ENCODE data around the gene SLC37A2. TPM values are rescaled to one million over a fixed set of nuclear protein-coding genes. Genes with fewer than 3 reads are reported as not detected.

SLC37A2 gene
- total and polyA plus RNA-seq, 2 of the 13 experiments (the other 11 are each of a cell fraction or from before 2014, with no cell fraction given), result 4.6 to 7.1 TPM

DNA sequence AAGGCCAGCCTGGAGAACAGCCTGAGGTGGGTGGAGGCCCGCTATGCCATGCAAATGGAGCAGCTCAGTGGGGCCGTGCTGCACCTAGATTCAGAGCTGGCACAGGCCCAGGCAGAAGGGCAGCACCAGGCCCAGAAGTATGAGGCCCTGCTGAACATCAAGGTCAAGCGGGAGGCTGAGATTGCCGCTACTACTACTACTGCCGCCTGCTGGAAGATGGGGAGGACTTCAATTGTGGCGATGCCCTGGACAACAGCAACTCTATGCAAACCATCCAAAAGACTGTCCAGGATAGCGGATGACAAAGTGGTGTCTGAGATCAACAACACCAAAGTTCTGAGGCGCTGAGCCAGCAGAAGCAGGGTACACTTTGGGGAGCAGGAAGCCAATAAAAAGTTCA lies 51.4 kb downstream of the SLC37A2 start (continued):
- TF ChIP-seq, protein P1, sequence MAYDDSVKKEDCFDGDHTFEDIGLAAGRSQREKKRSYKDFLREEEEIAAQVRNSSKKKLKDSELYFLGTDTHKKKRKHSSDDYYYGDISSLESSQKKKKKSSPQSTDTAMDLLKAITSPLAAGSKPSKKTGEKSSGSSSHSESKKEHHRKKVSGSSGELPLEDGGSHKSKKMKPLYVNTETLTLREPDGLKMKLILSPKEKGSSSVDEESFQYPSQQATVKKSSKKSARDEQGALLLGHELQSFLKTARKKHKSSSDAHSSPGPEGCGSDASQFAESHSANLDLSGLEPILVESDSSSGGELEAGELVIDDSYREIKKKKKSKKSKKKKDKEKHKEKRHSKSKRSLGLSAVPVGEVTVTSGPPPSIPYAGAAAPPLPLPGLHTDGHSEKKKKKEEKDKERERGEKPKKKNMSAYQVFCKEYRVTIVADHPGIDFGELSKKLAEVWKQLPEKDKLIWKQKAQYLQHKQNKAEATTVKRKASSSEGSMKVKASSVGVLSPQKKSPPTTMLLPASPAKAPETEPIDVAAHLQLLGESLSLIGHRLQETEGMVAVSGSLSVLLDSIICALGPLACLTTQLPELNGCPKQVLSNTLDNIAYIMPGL (CRISPR knock-in tag; IDR thresholded peaks at IDR 0.05; ENCODE audit: borderline replicate concordance in 1 of 2, low read depth in 1 of 2), result peak in 1 of 2 experiments; percentile 59; a peak in 1 of 4 replicates
- TF ChIP-seq, protein P2, sequence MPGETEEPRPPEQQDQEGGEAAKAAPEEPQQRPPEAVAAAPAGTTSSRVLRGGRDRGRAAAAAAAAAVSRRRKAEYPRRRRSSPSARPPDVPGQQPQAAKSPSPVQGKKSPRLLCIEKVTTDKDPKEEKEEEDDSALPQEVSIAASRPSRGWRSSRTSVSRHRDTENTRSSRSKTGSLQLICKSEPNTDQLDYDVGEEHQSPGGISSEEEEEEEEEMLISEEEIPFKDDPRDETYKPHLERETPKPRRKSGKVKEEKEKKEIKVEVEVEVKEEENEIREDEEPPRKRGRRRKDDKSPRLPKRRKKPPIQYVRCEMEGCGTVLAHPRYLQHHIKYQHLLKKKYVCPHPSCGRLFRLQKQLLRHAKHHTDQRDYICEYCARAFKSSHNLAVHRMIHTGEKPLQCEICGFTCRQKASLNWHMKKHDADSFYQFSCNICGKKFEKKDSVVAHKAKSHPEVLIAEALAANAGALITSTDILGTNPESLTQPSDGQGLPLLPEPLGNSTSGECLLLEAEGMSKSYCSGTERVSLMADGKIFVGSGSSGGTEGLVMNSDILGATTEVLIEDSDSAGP (CRISPR knock-in tag; IDR thresholded peaks at IDR 0.05; ENCODE audit: borderline replicate concordance), result 0 out of 2 replicates have a peak, but pooled peaks have one; percentile 24
- TF ChIP-seq HOXA7 (CRISPR knock-in tag; IDR thresholded peaks at IDR 0.05) (no peak), GABPB1 (CRISPR knock-in tag; IDR thresholded peaks at IDR 0.05) (peak; percentile 21; the same call in 1 of the 2 replicates), RAD21 (CRISPR knock-in tag; IDR thresholded peaks at IDR 0.05) (0 out of 2 replicates have a peak, but pooled peaks have one; percentile 20), KDM2A (CRISPR knock-in tag; IDR thresholded peaks at IDR 0.05; ENCODE audit: borderline replicate concordance, low read depth) (peak; percentile 25; the same call in 1 of the 2 replicates), ZNF777 (CRISPR knock-in tag; IDR thresholded peaks at IDR 0.05) (no peak), CCAR2 (optimal IDR thresholded peaks at IDR 0.05; ENCODE audit: low read depth, low read length) (no peak), SAP130 (CRISPR knock-in tag; IDR thresholded peaks at IDR 0.05; ENCODE audit: low read depth) (peak; percentile 24; the same call in 1 of the 2 replicates), ZNF232 (CRISPR knock-in tag; IDR thresholded peaks at IDR 0.05; ENCODE audit: borderline replicate concordance) (no peak), ZNF180 (CRISPR knock-in tag; IDR thresholded peaks at IDR 0.05; ENCODE audit: borderline replicate concordance, low read depth) (no peak), AGO1 (IDR thresholded peaks at IDR 0.05; ENCODE audit: low read depth, low read length, poor library complexity, severe bottlenecking) (no peak), ZNF12 (CRISPR knock-in tag; IDR thresholded peaks at IDR 0.05) (peak; percentile 73; the same call in 1 of the 2 replicates), ZBTB42 (CRISPR knock-in tag; IDR thresholded peaks at IDR 0.05) (no peak), FOSL1 (CRISPR knock-in tag; IDR thresholded peaks at IDR 0.05; ENCODE audit: borderline replicate concordance) (no peak), ZNF709 (CRISPR knock-in tag; IDR thresholded peaks at IDR 0.05) (no peak), ZFY (CRISPR knock-in tag; IDR thresholded peaks at IDR 0.05) (peak; percentile 56; the same call in 1 of the 2 replicates), SMC3 (IDR thresholded peaks at IDR 0.05; ENCODE audit: low read length) (peak; percentile 69; the same call in 1 of the 2 replicates), ZNF607 (CRISPR knock-in tag; IDR thresholded peaks at IDR 0.05; ENCODE audit: borderline replicate concordance) (no peak), ZFX (CRISPR knock-in tag; IDR thresholded peaks at IDR 0.05; ENCODE audit: low read depth) (0 out of 2 replicates have a peak, but pooled peaks have one; percentile 40), NFKB2 (CRISPR knock-in tag; IDR thresholded peaks at IDR 0.05; ENCODE audit: borderline replicate concordance) (peak; percentile 40; the same call in 1 of the 2 replicates)
- TF ChIP-seq, protein P3, sequence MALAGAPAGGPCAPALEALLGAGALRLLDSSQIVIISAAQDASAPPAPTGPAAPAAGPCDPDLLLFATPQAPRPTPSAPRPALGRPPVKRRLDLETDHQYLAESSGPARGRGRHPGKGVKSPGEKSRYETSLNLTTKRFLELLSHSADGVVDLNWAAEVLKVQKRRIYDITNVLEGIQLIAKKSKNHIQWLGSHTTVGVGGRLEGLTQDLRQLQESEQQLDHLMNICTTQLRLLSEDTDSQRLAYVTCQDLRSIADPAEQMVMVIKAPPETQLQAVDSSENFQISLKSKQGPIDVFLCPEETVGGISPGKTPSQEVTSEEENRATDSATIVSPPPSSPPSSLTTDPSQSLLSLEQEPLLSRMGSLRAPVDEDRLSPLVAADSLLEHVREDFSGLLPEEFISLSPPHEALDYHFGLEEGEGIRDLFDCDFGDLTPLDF (CRISPR knock-in tag; IDR thresholded peaks at IDR 0.05), result no peak
- TF ChIP-seq, protein P4, sequence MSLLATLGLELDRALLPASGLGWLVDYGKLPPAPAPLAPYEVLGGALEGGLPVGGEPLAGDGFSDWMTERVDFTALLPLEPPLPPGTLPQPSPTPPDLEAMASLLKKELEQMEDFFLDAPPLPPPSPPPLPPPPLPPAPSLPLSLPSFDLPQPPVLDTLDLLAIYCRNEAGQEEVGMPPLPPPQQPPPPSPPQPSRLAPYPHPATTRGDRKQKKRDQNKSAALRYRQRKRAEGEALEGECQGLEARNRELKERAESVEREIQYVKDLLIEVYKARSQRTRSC (CRISPR knock-in tag; IDR thresholded peaks at IDR 0.05; ENCODE audit: low read depth), result no peak
- TF ChIP-seq, protein P5, sequence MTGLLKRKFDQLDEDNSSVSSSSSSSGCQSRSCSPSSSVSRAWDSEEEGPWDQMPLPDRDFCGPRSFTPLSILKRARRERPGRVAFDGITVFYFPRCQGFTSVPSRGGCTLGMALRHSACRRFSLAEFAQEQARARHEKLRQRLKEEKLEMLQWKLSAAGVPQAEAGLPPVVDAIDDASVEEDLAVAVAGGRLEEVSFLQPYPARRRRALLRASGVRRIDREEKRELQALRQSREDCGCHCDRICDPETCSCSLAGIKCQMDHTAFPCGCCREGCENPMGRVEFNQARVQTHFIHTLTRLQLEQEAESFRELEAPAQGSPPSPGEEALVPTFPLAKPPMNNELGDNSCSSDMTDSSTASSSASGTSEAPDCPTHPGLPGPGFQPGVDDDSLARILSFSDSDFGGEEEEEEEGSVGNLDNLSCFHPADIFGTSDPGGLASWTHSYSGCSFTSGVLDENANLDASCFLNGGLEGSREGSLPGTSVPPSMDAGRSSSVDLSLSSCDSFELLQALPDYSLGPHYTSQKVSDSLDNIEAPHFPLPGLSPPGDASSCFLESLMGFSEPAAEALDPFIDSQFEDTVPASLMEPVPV (CRISPR knock-in tag; IDR thresholded peaks at IDR 0.05), result no peak
